H9 (cell line): ENCODE data around the gene LIM2. TPM values are rescaled to one million over a fixed set of nuclear protein-coding genes. Genes with fewer than 3 reads are reported as not detected.

ENCODE experiments used
- DNase-seq: peaks from one replicate; pipeline ENCODE4 v3.0.0-alpha.2; 2017
- H2AFZ ChIP-seq: one replicate; pipeline ENCODE4 v1.6.1; 2013; ENCODE audit warnings: mild to moderate bottlenecking, low read length, control low read depth, moderate library complexity
- H2AK5ac ChIP-seq: 2 replicates; pipeline ENCODE4 v1.6.1; 2013; ENCODE audit warnings: low read length, control low read depth, mixed read lengths; ENCODE audit not compliant: insufficient read length
- H2BK120ac ChIP-seq: one replicate; pipeline ENCODE4 v1.6.1; 2013; ENCODE audit warnings: low read depth, mild to moderate bottlenecking, low read length, control low read depth, inconsistent platforms; ENCODE audit not compliant: poor library complexity, severe bottlenecking
- H2BK12ac ChIP-seq: 2 replicates; pipeline ENCODE4 v1.6.1; 2013; ENCODE audit warnings: low read length, control low read depth, mixed read lengths, low read depth; ENCODE audit not compliant: insufficient read length
- H2BK15ac ChIP-seq: 2 replicates; pipeline ENCODE4 v1.6.1; 2013; ENCODE audit warnings: low read depth, low read length, control low read depth
- H2BK20ac ChIP-seq: one replicate; pipeline ENCODE4 v1.6.1; 2013; ENCODE audit warnings: low read depth, mild to moderate bottlenecking, low read length, control low read depth, inconsistent platforms; ENCODE audit not compliant: poor library complexity, severe bottlenecking
- H2BK5ac ChIP-seq: 2 replicates; pipeline ENCODE4 v1.6.1; 2013; ENCODE audit warnings: low read length, control low read depth, mixed read lengths; ENCODE audit not compliant: insufficient read length
- H3K14ac ChIP-seq: 2 replicates; pipeline ENCODE4 v1.6.1; 2013; ENCODE audit warnings: low read length, control low read depth; ENCODE audit not compliant: insufficient read depth
- H3K18ac ChIP-seq: 2 replicates; pipeline ENCODE4 v1.6.1; 2013; ENCODE audit warnings: low read depth, mild to moderate bottlenecking, mixed read lengths, low read length, control low read depth; ENCODE audit not compliant: insufficient read length
- H3K23ac ChIP-seq: 2 replicates; pipeline ENCODE4 v1.6.1; 2013; ENCODE audit warnings: low read length, control low read depth, mixed read lengths, low read depth; ENCODE audit not compliant: insufficient read length
- H3K23me2 ChIP-seq: 2 replicates; pipeline ENCODE4 v1.6.1; 2013; ENCODE audit warnings: low read depth, mild to moderate bottlenecking, mixed read lengths, low read length, control low read depth; ENCODE audit not compliant: insufficient read length, poor library complexity, severe bottlenecking
- H3K27ac ChIP-seq: 2 replicates; pipeline ENCODE4 v1.5.1; 2013; ENCODE audit warnings: low read length, control low read depth, mixed read lengths, low read depth; ENCODE audit not compliant: insufficient read length
- H3K27me3 ChIP-seq: 2 replicates; pipeline ENCODE4 v1.6.1; 2013; ENCODE audit warnings: low read length, control low read depth, inconsistent platforms; ENCODE audit not compliant: insufficient read depth
- H3K4ac ChIP-seq: 2 replicates; pipeline ENCODE4 v1.6.1; 2013; ENCODE audit warnings: low read depth, mild to moderate bottlenecking, control low read depth, inconsistent platforms, low read length, moderate library complexity
- H3K4me1 ChIP-seq: 2 replicates; pipeline ENCODE4 v1.6.1; 2013; ENCODE audit warnings: low read length, control low read depth, inconsistent platforms; ENCODE audit not compliant: insufficient read depth
- H3K4me2 ChIP-seq: 2 replicates; pipeline ENCODE4 v1.6.1; 2013; ENCODE audit warnings: low read length, control low read depth, mixed read lengths; ENCODE audit not compliant: insufficient read length, insufficient read depth
- H3K56ac ChIP-seq: 2 replicates; pipeline ENCODE4 v1.6.1; 2013; ENCODE audit warnings: low read depth, mild to moderate bottlenecking, mixed read lengths, low read length, control low read depth; ENCODE audit not compliant: insufficient read length
- H3K79me1 ChIP-seq: 2 replicates; pipeline ENCODE4 v1.6.1; 2013; ENCODE audit warnings: low read depth, mild to moderate bottlenecking, moderate library complexity, low read length, control low read depth, inconsistent platforms; ENCODE audit not compliant: insufficient read depth, poor library complexity, severe bottlenecking
- H3K79me2 ChIP-seq: 2 replicates; pipeline ENCODE4 v1.6.1; 2013; ENCODE audit warnings: low read length, control low read depth, inconsistent platforms; ENCODE audit not compliant: insufficient read depth
- H3K9ac ChIP-seq: 2 replicates; pipeline ENCODE4 v1.6.1; 2013; ENCODE audit warnings: low read length, control low read depth, mixed read lengths; ENCODE audit not compliant: insufficient read length; ENCODE audit errors: extremely low read depth
- H3K9me3 ChIP-seq: one replicate; pipeline ENCODE4 v1.6.1; 2013; ENCODE audit warnings: low read depth, low read length, inconsistent platforms; ENCODE audit not compliant: control insufficient read depth
- H3T11ph ChIP-seq: one replicate; pipeline ENCODE4 v1.6.1; 2013; ENCODE audit warnings: mild to moderate bottlenecking, low read length, control low read depth, inconsistent platforms
- H4K20me1 ChIP-seq: one replicate; pipeline ENCODE4 v1.6.1; 2013; ENCODE audit not compliant: control insufficient read depth, insufficient read length, insufficient read depth
- H4K5ac ChIP-seq: 2 replicates; pipeline ENCODE4 v1.6.1; 2013; ENCODE audit warnings: low read depth, mild to moderate bottlenecking, mixed read lengths, low read length, control low read depth; ENCODE audit not compliant: insufficient read length
- H4K8ac ChIP-seq: replicated peaks from 2 replicates; pipeline ENCODE4 v1.6.1; 2013; ENCODE audit warnings: low read length, control low read depth, mixed read lengths, low read depth; ENCODE audit not compliant: insufficient read length
- H4K91ac ChIP-seq: 2 replicates; pipeline ENCODE4 v1.6.1; 2013; ENCODE audit warnings: low read depth, mild to moderate bottlenecking, moderate library complexity, mixed read lengths, low read length, control low read depth; ENCODE audit not compliant: insufficient read length
- H3K27ac Mint-ChIP-seq, 3 experiments: 2 replicates in 2 of 3; 3 replicates in 1 of 3; pipeline ENCODE4 v1.8.0; 2020 to 2021; ENCODE audit warnings: mixed read lengths in 3 of 3, mild to moderate bottlenecking in 1 of 3, moderate library complexity in 1 of 3
- H3K27me3 Mint-ChIP-seq: 2 replicates; pipeline ENCODE4 v1.8.0; 2021; ENCODE audit warnings: low read depth, mild to moderate bottlenecking, moderate library complexity, mixed read lengths
- H3K36me3 Mint-ChIP-seq, 3 experiments: 2 replicates in 2 of 3; 3 replicates in 1 of 3; pipeline ENCODE4 v1.8.0; 2020 to 2021; ENCODE audit warnings: low read depth in 3 of 3, mixed read lengths in 3 of 3; ENCODE audit not compliant: insufficient read depth in 1 of 3
- H3K4me1 Mint-ChIP-seq, 2 experiments: 2 replicates each; pipeline ENCODE4 v1.8.0; 2020; ENCODE audit warnings: mixed read lengths in 2 of 2
- H3K4me3 Mint-ChIP-seq, 2 experiments: 2 replicates in 1 of 2; 3 replicates in 1 of 2; pipeline ENCODE4 v1.8.0; 2020 to 2021; ENCODE audit warnings: mild to moderate bottlenecking in 2 of 2, mixed read lengths in 2 of 2, moderate library complexity in 1 of 2
- H3K9me3 Mint-ChIP-seq, 2 experiments: 2 replicates in 1 of 2; 3 replicates in 1 of 2; pipeline ENCODE4 v1.8.0; 2020; ENCODE audit warnings: mild to moderate bottlenecking in 2 of 2, mixed read lengths in 2 of 2, moderate library complexity in 1 of 2
- CTCF ChIP-seq: fragments of 200-600 bp; sonication (generic); conservative IDR thresholded peaks from 3 replicates; pipeline ENCODE4 v1.8.0; 2021; ENCODE audit warnings: antibody characterized with exemption, mild to moderate bottlenecking
- WGBS: extraction: QIAGEN DNeasy Blood & Tissue Kit; methylation state at CpG from one replicate; pipeline ENCODE4 v1.1.7; 2013; ENCODE audit warnings: missing lambda C conversion rate, low lambda C conversion rate, mixed read lengths; ENCODE audit not compliant: insufficient read length; ENCODE audit errors: extremely low coverage; 5-methylcytosine and 5-hydroxymethylcytosine counted together
- total RNA-seq: library from RNA; stranded (reverse); gene quantifications from 2 replicates; pipeline ENCODE4 v1.2.1, GENCODE V29; 2021

Gene LIM2
- total RNA-seq, 1 experiment from 2014 or later, result not detected

GRCh38 chr19:51367565-51368365, 20.0 kb downstream of the LIM2 start:
- H2AFZ ChIP-seq, result no peak overlapping the region
- peaks cover 21% of the 10 kb centered on the region for H3K23me2 ChIP-seq
- Mint-ChIP-seq H3K4me1 (peaks cover 34 to 36% of the 10 kb centered on the region in 2 experiments), H3K36me3 (no peaks in the 10 kb centered on the region; a peak in 1 of 7 replicates), H3K4me3 (peak overlapping the region; percentile 95 to 100), H3K9me3 (no peaks in the 10 kb centered on the region), H3K27me3 (peaks cover 10% of the 10 kb centered on the region), H3K27ac (peak overlapping the region; percentile 44 to 98 (median 84); a peak in 4 of 7 replicates)
- no peak overlapping the region for H2BK5ac ChIP-seq
- H3K23ac ChIP-seq, result no peak overlapping the region
- H3K27me3 ChIP-seq, result no peaks in the 10 kb centered on the region
- H2AK5ac ChIP-seq, result no peak overlapping the region
- H4K91ac ChIP-seq, result no peak overlapping the region
- H3K14ac ChIP-seq, result peak overlapping the region; percentile 90
- H3K4ac ChIP-seq, result no peak overlapping the region
- no peak overlapping the region for H2BK20ac ChIP-seq
- H2BK15ac ChIP-seq, result no peak overlapping the region; the same call in 1 of the 2 replicates
- H3K79me2 ChIP-seq, result no peaks in the 10 kb centered on the region
- H3K4me1 ChIP-seq, result no peaks in the 10 kb centered on the region
- no peak overlapping the region for H3K27ac ChIP-seq
- H3K79me1 ChIP-seq, result no peaks in the 10 kb centered on the region
- no CpG with 5 or more reads among the region's 64 CpGs for WGBS
- H3K18ac ChIP-seq, result peak overlapping the region; percentile 97
- H4K5ac ChIP-seq, result no peak overlapping the region
- H3K56ac ChIP-seq, result no peak overlapping the region
- H4K20me1 ChIP-seq, result no peaks in the 10 kb centered on the region
- H4K8ac ChIP-seq, result no peak overlapping the region
- H3T11ph ChIP-seq, result no peak overlapping the region
- no peaks in the 10 kb centered on the region for H3K9me3 ChIP-seq
- H3K4me2 ChIP-seq, result peak overlapping the region; percentile 69
- H3K9ac ChIP-seq, result peak overlapping the region; percentile 71
- peak; percentile 99 for DNase-seq
- H2BK12ac ChIP-seq, result no peak overlapping the region
- H2BK120ac ChIP-seq, result no peak overlapping the region
- no peak for TF ChIP-seq CTCF
